ENCODE results near the gene MAZ. TPM values are rescaled to one million over a fixed set of nuclear protein-coding genes. Genes with fewer than 3 reads are reported as not detected.

MAZ gene
- total and polyA plus RNA-seq, 2 of the 8 experiments (the other 6 are each of a cell fraction or from before 2014, with no cell fraction given): 219 to 380 TPM

DNA sequence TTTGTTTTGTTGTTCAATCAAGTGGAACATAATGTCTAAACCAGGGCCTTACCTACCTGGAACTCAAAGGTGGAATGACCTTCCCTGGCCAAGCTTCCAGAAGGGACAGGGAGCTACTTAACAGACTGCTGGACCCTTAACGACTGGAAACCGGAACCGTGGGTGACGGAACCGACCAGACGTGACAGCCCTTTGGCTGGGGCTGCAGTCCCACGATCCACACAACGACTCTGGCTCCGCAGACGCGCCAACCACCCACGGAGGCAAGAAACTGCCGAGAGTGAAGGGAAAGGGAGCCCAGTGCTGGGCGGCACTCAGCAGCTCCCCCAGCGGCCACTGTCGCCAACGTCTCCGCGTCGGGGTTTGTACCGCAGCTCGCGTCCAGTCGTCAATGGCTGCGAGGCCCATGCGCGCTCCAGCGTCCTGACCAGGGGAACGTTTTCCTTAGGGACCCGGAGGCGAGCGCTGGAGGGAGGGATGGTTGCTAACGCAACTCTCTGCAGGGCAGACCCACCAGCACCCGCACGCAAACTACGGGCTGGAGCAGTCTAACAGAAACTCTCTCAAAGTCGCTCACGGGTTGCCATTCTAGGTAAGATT, 21.3 kb upstream of the MAZ start (continued):
- TF ChIP-seq, protein P1, sequence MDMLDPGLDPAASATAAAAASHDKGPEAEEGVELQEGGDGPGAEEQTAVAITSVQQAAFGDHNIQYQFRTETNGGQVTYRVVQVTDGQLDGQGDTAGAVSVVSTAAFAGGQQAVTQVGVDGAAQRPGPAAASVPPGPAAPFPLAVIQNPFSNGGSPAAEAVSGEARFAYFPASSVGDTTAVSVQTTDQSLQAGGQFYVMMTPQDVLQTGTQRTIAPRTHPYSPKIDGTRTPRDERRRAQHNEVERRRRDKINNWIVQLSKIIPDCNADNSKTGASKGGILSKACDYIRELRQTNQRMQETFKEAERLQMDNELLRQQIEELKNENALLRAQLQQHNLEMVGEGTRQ (IDR thresholded peaks at IDR 0.05; ENCODE audit: low read length): peak; percentile 64
- TF ChIP-seq YY1 (IDR thresholded peaks at IDR 0.05; ENCODE audit: low read depth, low read length) (peak; percentile 91), CHD2 (IDR thresholded peaks at IDR 0.05; ENCODE audit: low read length) (0 out of 2 replicates have a peak, but pooled peaks have one; percentile 18), JUN (IDR thresholded peaks at IDR 0.05; ENCODE audit: low read depth, low read length) (no peak), TBP (IDR thresholded peaks at IDR 0.05; ENCODE audit: low read depth, low read length) (peak; percentile 71; the same call in 1 of the 2 replicates), SIN3A (conservative IDR thresholded peaks at IDR 0.05 in 1 of 2, IDR thresholded peaks at IDR 0.05 in 1 of 2; ENCODE audit: low read depth in 1 of 2, low read length in 2 of 2) (peak in 1 of 2 experiments; percentile 81; a peak in 2 of 4 replicates)
- TF ChIP-seq, protein P2, sequence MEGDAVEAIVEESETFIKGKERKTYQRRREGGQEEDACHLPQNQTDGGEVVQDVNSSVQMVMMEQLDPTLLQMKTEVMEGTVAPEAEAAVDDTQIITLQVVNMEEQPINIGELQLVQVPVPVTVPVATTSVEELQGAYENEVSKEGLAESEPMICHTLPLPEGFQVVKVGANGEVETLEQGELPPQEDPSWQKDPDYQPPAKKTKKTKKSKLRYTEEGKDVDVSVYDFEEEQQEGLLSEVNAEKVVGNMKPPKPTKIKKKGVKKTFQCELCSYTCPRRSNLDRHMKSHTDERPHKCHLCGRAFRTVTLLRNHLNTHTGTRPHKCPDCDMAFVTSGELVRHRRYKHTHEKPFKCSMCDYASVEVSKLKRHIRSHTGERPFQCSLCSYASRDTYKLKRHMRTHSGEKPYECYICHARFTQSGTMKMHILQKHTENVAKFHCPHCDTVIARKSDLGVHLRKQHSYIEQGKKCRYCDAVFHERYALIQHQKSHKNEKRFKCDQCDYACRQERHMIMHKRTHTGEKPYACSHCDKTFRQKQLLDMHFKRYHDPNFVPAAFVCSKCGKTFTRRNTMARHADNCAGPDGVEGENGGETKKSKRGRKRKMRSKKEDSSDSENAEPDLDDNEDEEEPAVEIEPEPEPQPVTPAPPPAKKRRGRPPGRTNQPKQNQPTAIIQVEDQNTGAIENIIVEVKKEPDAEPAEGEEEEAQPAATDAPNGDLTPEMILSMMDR (IDR thresholded peaks at IDR 0.05; ENCODE audit: control extremely low read depth in 1 of 3, insufficient read depth in 1 of 3, low read depth in 1 of 3, low read length in 3 of 3): peak; percentile 85 to 98 (median 97)
- TF ChIP-seq, protein P3, sequence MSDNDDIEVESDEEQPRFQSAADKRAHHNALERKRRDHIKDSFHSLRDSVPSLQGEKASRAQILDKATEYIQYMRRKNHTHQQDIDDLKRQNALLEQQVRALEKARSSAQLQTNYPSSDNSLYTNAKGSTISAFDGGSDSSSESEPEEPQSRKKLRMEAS (IDR thresholded peaks at IDR 0.05): peak; percentile 86

Data from H1 (cell line).